HG02884 (cell line): Measurements from ENCODE around the gene DAO.
"Not testable (repeated sequence)": the region's sequence is repeated elsewhere in the genome, so short reads cannot be mapped to it uniquely, and the experiment has no call there.

Source experiments
- ATAC-seq: cut with Tn5 transposase; IDR thresholded peaks from one replicate; pipeline ENCODE4 v1.9.1; 2021; ENCODE audit warnings: mild to moderate bottlenecking, moderate library complexity; ENCODE audit not compliant: unreplicated experiment

Gene DAO

GRCh38 chr12:108849660-108850059, 30.2 kb upstream of the DAO start:
- ATAC-seq, result no peak

GRCh38 chr12:108850854-108851573, 28.9 kb upstream of the DAO start:
- ATAC-seq, result peak; percentile 61

GRCh38 chr12:108852674-108853309, 27.1 kb upstream of the DAO start:
- no peak for ATAC-seq

- ATAC-seq, result no peak
These were observed 26.5 kb upstream of the DAO start for GRCh38 chr12:108853426-108853825.

- ATAC-seq, result no peak
These were observed 25.9 kb upstream of the DAO start for GRCh38 chr12:108853981-108854446.

GRCh38 chr12:108854451-108855283, 25.2 kb upstream of the DAO start:
- ATAC-seq, result no peak

- ATAC-seq, result no peak
These were observed 24.4 kb upstream of the DAO start for GRCh38 chr12:108855284-108856169.

- ATAC-seq, result no peak
These were observed 23.8 kb upstream of the DAO start for GRCh38 chr12:108856170-108856427.

- ATAC-seq, result peak; percentile 19
These were observed 23.3 kb upstream of the DAO start for GRCh38 chr12:108856428-108857157.

- peak; percentile 9 for ATAC-seq
These were observed 22.8 kb upstream of the DAO start for GRCh38 chr12:108857158-108857407.

GRCh38 chr12:108858311-108859074, 21.4 kb upstream of the DAO start:
- ATAC-seq, result no peak

GRCh38 chr12:108859141-108859922, 20.6 kb upstream of the DAO start:
- not testable (repeated sequence) for ATAC-seq

- ATAC-seq, result no peak
These were observed 20.0 kb upstream of the DAO start for GRCh38 chr12:108859923-108860291.

GRCh38 chr12:108860443-108860842, 19.4 kb upstream of the DAO start:
- no peak for ATAC-seq

GRCh38 chr12:108861878-108862587, 17.9 kb upstream of the DAO start:
- ATAC-seq, result no peak

GRCh38 chr12:108862588-108862959, 17.3 kb upstream of the DAO start:
- ATAC-seq, result no peak

GRCh38 chr12:108865169-108865568, 14.7 kb upstream of the DAO start:
- ATAC-seq, result no peak

GRCh38 chr12:108866083-108866482, 13.8 kb upstream of the DAO start:
- ATAC-seq, result not testable (repeated sequence)
